Embryonic facial prominence (tissue), 1 donor: ENCODE data around the gene TAF4B.
"Not testable (repeated sequence)": the region's sequence is repeated elsewhere in the genome, so short reads cannot be mapped to it uniquely, and the experiment has no call there.

ENCODE experiments used
- DNase-seq: peaks from one replicate; pipeline ENCODE4 v3.0.0-alpha.2; 2016; ENCODE audit errors: extremely low spot score

The TAF4B gene

DNA sequence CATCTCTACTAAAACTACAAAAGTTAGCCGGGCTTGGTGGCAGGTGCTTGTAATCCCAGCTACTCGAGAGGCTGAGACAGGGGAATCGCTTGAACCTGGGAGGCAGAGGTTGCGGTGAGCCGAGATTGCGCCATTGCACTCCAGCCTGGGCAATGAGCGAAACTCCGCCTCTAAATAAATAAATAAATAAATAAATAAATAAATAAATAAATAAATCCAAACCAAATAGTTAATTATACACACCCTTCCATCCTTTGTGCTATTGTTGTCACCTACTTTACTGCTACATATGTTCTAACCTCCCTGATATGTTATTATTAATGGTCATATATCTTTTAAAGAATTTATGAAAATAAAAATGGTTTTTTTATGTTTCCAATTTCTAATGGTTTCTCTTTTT is 155.3 kb downstream of the TAF4B start:
- not testable (repeated sequence) for DNase-seq

DNA sequence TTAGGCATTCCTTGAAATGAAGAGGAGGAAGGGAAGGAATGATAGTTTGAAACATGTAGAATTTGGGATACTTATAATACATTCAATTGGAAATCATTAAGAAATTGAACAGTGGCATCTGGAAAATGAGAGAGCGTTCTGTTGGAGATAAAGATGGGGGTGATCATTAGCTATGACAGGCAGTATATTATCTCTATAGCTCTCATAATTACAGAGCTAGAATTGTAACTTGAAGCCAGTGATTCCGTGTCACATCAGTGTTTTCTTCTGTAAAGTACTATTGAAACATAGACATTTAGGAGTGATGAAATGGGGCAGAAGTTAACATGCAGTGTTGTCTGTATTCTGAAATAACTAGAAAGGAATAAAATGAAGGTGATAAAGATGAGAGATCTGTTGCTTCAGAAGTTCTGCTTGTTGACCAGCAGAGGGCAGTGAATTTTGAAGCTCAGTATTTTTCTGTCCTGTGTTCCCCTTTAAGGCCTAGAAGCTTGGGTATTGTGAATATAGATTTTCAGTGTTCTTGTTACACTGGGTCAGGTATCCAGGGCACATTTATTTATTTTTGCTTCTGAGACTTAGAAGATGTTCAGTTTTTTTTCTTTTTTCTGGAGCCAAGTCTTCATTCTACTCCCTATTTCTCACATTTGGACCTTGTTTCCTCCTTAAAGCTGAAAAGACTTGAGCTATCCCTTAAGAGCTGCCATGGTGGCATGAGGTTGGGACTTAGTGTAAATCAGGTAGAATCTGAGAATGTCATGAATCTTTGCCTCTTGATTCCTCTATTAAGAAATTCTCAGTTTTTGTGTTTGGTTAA is 157.4 kb downstream of the TAF4B start:
- DNase-seq = peak; percentile 28

DNA sequence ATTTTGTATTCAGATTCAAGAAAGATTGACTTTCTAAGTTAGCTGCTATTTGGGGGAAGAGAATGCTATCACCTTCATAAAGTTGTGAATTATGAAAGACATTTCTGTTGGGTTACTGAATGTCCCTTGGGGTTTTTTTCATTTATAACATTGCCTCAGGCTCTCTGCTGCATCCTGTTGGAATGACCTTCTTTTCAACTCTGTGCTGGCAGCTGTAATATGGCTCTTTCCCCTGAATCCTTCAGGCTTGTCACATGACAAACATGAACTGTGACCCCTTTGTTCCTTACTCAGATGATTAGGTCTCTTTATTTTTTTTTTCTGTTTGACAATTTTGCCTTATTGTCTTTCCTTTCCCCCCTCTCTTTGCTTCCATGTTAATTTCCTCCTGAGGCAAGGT is 159.8 kb downstream of the TAF4B start:
- DNase-seq = no peak

DNA sequence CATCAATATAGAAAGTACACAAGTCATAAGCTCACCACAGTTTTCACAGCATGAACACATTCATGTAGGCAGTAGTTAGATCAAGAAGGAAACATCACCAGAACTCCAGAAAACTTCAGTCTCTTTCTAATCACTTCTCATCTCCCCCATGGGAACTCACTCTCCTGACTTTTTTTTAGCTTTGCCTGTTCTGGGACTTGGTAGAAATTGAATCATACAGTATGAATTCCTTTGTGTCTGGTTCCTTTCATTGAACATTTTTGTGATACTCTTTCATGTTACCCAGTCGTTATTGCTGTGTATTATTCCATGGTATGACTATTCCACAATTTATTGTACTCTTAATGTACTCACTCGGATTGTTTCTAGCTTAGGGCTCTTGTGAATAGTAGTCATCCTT is 160.2 kb downstream of the TAF4B start:
- DNase-seq = no peak

DNA sequence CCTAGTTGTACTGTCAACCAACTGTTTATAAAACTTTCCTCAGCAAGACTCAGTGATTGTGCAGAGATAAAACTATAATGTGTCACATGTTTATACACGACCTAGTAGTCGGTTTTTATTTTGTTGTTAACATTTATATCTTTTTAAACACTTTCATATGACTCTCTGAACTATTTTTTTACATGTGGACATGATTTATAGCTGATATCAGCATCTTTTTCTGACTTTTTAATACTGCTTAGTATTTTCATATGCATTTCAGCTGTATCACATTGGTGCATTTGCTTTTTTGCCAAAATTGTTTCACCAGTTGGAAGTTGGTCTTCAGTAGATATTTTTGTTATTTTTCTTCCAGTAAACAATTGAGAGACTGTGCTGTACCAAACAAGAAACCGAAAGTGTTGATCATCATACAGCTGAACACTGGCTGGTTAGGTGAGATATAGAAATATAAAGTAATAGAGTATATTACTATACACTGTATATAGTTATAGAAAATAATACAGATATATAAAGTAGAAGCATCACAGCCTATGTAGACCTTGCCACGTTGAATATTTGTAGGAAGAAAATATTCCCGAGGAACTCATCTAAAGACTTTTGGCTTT is 167.9 kb downstream of the TAF4B start:
- DNase-seq = no peak

DNA sequence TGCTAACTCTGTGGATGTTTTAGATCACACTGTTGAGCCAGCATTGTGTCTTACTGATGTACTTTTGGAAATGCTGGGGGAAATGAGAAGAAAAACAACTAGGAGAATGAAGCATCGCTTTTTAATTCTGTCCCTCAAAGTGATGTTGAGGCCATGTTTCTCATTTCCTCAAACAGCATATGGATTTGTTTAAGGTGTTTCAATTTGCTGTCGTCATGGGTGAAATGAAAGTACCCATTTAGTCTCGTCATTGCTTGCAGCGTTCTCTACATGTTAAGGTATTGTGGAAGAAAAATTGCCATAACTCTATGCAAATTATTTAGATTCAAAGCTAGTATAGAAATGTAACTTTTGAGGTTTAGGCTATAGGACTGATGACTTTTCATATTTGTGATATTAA is 170.8 kb downstream of the TAF4B start:
- no peak for DNase-seq

DNA sequence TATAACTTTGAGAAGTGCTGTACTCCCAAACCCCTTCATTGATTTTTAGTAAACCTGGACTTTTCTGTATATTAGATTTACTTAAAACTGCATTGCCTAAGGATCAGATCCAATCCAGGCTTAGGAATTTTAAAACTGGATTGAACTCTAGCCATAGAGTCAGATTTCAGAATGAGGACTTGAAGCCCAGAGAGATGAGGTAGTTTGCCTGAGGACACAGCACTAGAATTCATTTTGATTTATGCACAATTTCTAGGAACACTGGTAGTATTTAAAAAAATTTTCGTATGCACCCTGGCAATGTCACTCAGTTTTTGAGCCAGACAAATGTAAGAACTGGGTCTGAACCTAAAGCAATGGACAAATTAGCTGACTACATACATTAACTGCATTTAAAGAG is 177.2 kb downstream of the TAF4B start:
- no peak for DNase-seq

DNA sequence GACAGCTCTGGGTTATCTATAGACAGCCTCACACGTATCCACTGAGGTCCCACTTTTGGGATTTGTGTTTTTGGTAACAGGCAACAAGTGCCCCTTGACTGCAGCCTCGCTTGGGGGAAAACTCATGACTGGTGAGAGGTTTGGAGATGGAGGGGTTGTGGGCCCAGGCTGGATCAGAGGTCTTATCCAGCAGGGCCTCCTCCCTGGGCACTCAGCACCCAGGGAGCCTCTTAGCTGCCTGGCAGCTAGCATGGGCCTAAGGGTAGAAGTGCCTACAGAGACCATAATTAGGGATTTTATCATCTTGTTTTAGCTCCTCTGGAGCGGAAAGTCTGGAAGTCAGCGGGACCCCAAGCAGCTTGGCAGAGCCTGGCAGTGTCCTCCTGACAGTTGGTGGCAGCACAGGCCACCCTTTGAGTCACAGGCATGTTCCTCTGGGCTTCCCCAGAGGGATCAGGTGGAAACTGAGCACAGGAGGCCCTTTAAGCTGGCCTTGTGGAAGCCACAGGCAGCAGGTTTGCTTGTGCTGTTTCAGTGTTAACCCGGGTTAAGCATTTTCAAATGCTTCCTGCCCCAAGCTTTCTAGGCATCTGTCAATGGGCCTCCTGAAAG is 179.1 kb downstream of the TAF4B start:
- DNase-seq = no peak

DNA sequence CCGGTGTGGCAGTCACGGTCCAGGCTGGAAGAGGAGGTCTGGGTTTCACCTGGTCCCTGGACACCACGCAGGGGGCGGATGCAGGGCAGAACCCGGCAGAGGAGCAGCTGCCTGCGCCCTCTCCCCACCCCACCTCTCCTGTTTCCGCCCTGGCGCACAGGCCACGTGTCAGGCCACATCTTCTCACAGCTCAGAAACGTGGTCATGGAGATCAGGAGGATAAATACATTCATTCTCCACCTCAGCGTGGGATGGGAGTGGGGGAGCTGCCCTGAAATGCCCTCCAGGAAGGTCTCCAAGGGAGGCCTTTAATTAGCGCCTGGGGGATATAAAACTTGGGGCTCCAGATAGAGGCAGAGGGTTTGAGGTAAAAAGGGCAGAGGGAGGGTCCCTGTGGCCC is 180.1 kb downstream of the TAF4B start:
- DNase-seq = no peak

DNA sequence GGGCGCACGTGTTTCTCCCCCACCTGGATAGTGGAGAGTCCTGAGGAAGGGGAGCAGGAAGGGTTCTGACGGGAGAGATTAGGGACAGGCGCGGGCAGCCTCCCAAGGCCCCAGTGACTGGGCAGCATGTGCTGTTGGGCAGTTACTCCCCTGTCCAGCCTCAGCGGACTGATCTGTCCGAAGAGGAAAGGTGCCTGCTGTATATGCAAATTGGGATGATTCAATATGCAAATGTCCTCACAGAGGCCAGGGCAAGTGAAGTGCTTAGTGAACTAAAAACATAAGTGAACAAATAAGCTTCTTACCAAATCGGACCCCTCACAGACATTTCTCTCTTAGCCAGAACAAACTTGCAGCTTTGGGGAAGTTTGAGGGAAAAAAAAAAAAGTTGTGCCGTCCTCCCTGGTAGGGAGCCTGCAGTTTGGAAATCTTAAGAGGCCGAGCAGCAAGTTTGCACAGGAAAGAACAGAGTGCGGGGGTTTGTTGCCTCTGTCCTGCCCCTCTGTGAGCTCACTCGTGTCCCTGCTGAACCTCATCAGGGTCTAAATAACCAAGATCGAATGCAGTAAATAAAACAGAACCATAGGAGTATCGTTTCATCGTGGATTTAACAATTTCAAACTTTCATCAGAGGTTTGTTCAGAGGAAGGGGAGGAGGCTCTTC is 180.7 kb downstream of the TAF4B start:
- no peak for DNase-seq

DNA sequence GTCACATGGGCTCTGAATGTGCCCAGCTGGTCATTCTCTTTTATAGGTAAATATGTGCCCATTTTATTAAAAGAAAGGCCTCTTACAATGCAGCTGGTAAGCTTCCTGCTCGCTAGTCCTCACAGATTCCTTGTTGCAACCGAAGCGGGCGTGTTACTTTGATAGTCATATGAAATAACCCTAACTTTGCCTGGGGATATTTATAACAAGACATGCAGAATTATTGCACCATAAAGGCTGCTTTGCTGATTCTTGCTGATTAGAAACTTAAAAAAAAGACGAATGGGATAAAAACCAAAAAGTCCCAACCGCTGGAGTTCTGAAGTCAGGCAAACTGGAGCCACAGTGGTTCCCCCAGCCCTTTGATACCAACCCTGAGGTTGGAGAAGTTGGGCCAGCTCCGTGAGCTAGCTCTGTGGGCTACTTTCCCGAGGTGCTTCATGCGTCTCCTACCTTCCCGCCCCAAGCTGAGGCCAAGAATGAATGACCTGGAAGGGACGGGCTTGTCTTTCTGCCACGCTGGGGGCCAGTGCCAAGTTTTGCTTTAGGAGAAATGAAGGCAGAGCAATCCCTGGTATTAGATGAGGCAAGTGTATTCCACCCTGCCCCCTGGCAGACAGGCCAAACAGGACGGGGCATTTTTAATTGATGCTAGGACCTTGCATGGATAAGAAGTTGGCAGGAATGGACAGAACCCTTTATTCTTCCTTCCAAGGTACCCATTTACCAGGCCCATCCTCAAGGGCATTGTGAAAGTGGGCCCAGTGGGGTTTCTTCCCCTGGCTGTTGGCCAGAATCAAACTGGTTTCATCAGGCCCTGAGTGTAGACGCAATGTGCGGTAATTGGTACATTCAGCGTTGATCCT is 181.7 kb downstream of the TAF4B start:
- DNase-seq = no peak

DNA sequence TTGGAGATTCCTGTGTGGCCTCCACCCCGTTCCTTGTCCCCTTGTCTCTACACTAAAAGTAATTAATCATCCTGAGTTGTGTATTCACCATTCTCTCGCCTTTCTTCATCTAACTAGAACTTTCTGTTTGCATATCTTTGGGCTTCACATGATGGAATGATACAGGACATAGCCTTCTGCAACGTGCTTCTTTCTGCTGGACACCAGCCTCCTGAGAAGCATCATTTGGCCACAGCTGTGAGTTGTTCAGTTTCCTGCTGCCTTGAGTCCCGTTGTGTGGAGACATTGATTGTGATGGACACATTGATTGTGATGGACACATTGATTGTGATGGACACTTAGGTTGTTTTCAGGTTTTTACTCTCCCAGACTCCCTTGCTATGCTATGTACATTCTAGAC is 182.8 kb downstream of the TAF4B start:
- no peak for DNase-seq

DNA sequence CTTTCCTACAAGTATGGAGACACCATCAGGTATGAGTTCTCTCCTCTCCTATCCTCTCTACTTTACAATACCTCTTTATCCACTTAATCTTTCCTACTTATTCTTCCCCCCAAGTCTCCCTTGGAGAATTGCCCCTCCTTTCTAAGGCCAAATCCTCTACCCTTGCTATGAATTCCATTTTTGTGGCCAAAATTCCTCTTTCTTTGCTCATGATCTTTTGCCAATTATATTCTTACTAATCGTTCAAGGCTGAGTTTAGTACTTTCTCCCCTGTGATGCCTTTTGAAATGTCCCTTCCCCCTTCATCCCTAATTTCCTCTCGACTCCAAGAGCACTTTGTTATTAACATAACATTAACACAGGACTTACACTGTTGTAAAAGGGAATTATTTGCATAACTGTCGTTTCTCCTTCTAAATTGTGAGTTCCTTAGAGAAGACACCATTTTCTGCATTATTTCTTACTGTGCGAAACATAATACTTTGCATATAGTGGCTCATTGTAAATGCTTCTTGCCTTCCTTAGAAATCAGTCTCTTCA is 188.7 kb downstream of the TAF4B start:
- no peak for DNase-seq

DNA sequence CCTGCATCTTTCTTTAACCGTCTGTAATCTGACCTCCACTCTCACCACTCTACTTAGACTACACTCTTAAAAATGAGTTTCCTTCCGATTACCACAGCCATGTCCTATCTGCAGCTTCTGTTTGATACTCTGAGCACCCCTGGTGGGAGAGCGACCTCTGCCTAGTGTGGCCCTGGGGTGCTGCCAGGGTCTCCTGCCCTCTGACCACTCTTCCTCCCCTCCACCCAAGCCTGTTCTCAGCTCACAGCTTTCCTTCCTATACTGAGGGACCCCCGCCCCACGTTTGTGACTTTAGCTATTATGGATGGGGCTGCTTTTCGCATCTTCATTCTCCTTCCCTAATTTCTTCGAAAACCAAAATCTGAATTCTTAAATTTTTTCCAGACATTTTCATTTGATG is 189.4 kb downstream of the TAF4B start:
- DNase-seq = no peak

DNA sequence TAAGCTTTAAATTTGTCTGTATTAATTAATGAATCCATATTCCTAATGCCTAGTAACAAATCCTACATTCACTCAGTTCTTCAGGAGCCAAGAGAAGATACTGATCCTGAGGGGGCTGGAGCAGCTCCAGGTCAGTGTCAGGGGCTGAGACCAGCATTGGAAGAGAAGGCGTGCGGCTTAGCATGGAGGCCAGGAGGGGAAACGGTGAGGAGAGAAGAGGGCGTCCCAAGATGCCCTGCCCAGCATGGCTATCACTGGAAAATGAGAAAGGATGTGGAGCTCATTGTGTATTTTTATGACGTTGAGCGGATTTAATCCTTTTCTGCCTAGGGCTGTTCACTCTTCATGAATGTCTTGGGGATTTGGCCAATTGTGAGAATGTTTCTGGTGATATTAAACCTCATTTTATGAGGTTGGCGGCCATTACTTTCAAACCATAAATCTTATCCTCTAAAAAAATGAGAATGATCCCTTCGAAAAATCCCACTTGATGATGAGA is 190.5 kb downstream of the TAF4B start:
- no peak for DNase-seq

DNA sequence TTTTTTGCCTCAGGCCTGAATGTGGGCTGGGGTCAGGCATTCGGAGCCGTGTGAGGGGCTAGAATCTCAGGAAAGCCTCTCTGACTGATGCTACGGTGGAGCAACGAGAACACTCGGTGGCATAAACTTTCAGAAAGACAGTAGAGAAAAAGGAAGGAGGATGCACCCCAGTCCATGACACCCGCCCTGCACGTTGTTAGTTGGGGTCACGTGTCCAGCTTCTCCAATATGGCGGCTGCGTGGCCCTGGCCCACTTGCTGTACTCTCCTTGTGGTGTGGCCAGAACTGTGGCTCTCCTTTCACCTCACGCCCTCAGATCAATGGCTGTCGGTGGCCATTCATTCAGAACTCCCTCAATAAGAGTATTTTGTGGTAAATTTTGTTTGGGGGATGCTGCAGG is 190.9 kb downstream of the TAF4B start:
- DNase-seq = no peak

DNA sequence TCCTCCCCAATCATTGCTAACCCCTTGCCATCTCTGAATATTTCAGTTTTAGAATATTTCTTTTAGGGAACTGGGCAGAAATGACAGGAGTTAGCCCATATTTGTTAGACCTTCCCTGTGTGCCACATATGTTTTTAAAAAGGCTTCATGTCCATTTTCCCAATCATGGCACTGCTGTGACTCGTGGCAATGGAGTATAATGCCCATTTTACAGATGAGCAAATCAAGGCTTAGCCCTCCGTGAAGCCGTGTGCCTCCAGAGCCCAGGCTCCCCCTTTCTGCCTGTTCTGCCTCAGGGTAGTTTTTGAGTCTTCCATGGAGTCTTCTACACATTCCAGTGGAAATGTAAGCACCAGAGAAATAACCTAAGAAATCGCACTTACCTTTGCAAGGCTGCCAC is 192.0 kb downstream of the TAF4B start:
- DNase-seq = no peak

DNA sequence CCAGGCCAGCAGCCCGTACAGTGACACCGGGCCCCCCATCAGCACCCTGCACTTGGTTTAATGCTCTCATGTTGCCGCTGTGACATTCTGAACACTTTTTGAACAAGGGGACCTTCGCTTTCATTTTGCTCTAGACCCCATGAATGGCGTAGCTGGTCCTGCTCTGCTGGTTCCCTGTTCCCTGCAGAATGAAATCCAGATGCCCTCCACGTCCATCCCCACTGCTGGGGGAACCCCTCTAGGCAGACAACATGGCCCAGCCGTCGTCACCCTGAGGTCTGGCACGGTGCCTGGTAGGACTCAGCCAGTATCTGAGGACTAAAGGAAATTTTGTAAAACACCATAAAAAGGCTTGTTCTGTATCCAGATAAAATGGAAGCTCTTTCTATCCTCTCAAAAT is 193.5 kb downstream of the TAF4B start:
- no peak for DNase-seq

DNA sequence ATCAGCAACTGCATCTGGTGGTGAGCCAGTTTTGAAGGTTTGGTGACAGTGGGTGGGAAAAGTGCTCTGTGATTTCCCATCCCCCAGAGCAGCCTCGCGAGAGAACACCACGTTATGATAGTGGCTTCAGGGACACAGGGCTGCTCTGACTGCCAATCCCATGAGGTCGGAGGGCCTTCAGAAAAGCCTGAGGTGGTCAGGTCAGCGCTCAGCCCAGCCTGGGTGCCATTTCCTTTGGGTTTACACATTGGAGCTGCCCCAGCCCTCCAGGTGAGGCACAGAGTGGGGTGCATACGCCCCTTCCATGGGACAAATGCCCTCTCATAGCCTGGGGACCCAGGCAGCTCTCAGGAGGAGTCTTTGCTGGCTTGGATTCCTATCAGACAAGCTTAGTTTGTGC is 195.3 kb downstream of the TAF4B start:
- no peak for DNase-seq

DNA sequence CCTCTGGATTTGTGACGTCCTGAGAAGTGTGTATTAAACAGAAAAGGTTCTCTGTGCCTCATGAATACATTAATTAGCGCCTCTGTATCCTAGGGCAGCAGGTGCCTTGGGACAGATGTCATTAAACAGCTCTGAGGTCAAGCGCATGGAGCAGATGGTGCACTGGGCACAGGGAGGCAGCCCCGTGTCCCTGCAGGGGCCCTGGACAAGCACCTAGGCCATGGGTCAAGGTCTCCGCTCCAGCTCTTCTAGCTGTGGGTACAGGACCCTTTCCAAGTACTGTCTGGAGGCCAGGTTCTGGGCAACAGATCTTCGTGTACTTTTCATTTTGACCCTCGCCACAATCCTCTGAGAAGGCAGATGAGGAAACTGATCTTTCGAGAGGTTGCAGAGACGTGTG is 195.7 kb downstream of the TAF4B start:
- no peak for DNase-seq

DNA sequence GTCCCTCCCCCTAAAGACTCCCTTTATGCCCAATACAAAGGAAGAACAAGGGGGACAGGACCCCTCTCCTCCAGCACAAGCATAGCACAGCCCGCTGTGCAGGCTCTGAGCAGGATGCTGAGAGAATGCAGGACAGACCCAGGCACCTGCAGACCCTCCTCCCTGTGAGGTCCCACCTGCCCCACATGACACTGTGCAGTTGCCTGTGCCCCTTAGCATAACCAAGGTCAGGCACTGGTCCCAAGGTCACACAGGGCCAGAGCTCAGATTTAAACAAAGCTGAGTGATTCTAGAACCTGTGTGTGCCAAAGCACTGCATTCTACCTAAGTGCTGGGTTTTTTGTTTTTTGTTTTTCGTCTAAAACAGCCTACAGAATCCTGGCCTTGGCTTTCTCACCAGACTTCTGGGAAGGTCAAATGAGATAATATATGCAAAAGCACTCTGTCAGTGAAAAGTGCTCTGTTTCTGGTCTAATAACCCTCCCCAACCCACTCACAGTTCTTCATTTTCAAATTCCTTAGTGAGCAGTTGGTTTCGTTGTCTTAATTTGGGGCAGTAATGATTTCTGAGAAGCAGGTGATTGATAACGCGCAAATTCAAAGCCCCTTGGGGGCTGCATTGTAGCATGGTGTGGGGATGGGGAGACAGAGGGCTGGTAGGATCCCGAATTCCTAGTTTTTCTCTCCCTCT is 196.4 kb downstream of the TAF4B start:
- DNase-seq = no peak
